HEK293 (cell line): ENCODE data around the gene PFDN1.

Experiments used
- CTCF ChIP-seq: fragments of 450-650 bp; formaldehyde crosslinking; IDR thresholded peaks from 2 replicates; pipeline ENCODE4 v1.5.1; 2016; ENCODE audit warnings: missing biosample characterization, missing genetic modification characterization
- IKZF3 ChIP-seq: fragments of 450-650 bp; IDR thresholded peaks from 2 replicates; pipeline ENCODE4 v1.5.0; 2018; ENCODE audit warnings: missing biosample characterization, mild to moderate bottlenecking, missing genetic modification characterization, moderate library complexity
- KLF1 ChIP-seq: fragments of 450-650 bp; formaldehyde crosslinking; IDR thresholded peaks from 2 replicates; pipeline ENCODE4 v1.5.1; 2016; ENCODE audit warnings: missing biosample characterization, missing genetic modification characterization
- KLF17 ChIP-seq: fragments of 450-650 bp; formaldehyde crosslinking; IDR thresholded peaks from 2 replicates; pipeline ENCODE4 v1.5.1; 2016; ENCODE audit warnings: missing biosample characterization, missing genetic modification characterization
- KLF8 ChIP-seq: fragments of 450-650 bp; formaldehyde crosslinking; IDR thresholded peaks from 2 replicates; pipeline ENCODE4 v1.5.1; 2016; ENCODE audit warnings: missing biosample characterization, missing genetic modification characterization
- MYNN ChIP-seq: fragments of 450-650 bp; formaldehyde crosslinking; IDR thresholded peaks from 2 replicates; pipeline ENCODE4 v1.5.1; 2016; ENCODE audit warnings: missing biosample characterization, missing genetic modification characterization, borderline replicate concordance
- PATZ1 ChIP-seq: fragments of 450-650 bp; formaldehyde crosslinking; IDR thresholded peaks from 2 replicates; pipeline ENCODE4 v1.5.1; 2016; ENCODE audit warnings: missing biosample characterization, missing genetic modification characterization
- PBX3 ChIP-seq: sonication (generic); formaldehyde crosslinking; IDR thresholded peaks from 2 replicates; pipeline ENCODE4 v1.8.1; 2022; ENCODE audit warnings: mild to moderate bottlenecking, moderate library complexity, missing genetic modification reagents
- YY1 ChIP-seq: fragments of 450-650 bp; formaldehyde crosslinking; IDR thresholded peaks from 2 replicates; pipeline ENCODE4 v1.5.1; 2018; ENCODE audit warnings: missing biosample characterization, missing genetic modification characterization
- ZBTB11 ChIP-seq: fragments of 450-650 bp; formaldehyde crosslinking; conservative IDR thresholded peaks from 2 replicates; pipeline ENCODE4 v1.5.1; 2016; ENCODE audit warnings: low read depth, missing biosample characterization, missing genetic modification characterization
- ZBTB20 ChIP-seq: fragments of 450-650 bp; formaldehyde crosslinking; IDR thresholded peaks from 2 replicates; pipeline ENCODE4 v1.5.1; 2016; ENCODE audit warnings: missing biosample characterization, missing genetic modification characterization
- ZBTB21 ChIP-seq: fragments of 450-650 bp; formaldehyde crosslinking; IDR thresholded peaks from 2 replicates; pipeline ENCODE4 v1.5.1; 2017; ENCODE audit warnings: missing biosample characterization, missing genetic modification characterization
- ZBTB6 ChIP-seq: fragments of 450-650 bp; formaldehyde crosslinking; IDR thresholded peaks from 2 replicates; pipeline ENCODE4 v1.5.1; 2017; ENCODE audit warnings: missing biosample characterization, missing genetic modification characterization
- ZNF10 ChIP-seq: fragments of 450-650 bp; formaldehyde crosslinking; IDR thresholded peaks from 2 replicates; pipeline ENCODE4 v1.5.1; 2017; ENCODE audit warnings: missing biosample characterization, missing genetic modification characterization
- ZNF138 ChIP-seq: fragments of 450-650 bp; formaldehyde crosslinking; IDR thresholded peaks from 2 replicates; pipeline ENCODE4 v1.5.1; 2016; ENCODE audit warnings: missing biosample characterization, missing genetic modification characterization, borderline replicate concordance
- ZNF202 ChIP-seq: fragments of 450-650 bp; formaldehyde crosslinking; IDR thresholded peaks from 2 replicates; pipeline ENCODE4 v1.5.1; 2016; ENCODE audit warnings: missing biosample characterization, missing genetic modification characterization, borderline replicate concordance
- ZNF223 ChIP-seq: fragments of 450-650 bp; formaldehyde crosslinking; IDR thresholded peaks from 2 replicates; pipeline ENCODE4 v1.5.1; 2016; ENCODE audit warnings: missing biosample characterization, missing genetic modification characterization
- ZNF280C ChIP-seq: fragments of 450-650 bp; formaldehyde crosslinking; IDR thresholded peaks from 2 replicates; pipeline ENCODE4 v1.5.1; 2016; ENCODE audit warnings: missing biosample characterization, missing genetic modification characterization
- ZNF544 ChIP-seq: fragments of 450-650 bp; formaldehyde crosslinking; IDR thresholded peaks from 2 replicates; pipeline ENCODE4 v1.5.0; 2017; ENCODE audit warnings: missing biosample characterization, missing genetic modification characterization
- ZNF571 ChIP-seq: fragments of 450-650 bp; formaldehyde crosslinking; IDR thresholded peaks from 2 replicates; pipeline ENCODE4 v1.5.0; 2017; ENCODE audit warnings: missing biosample characterization, missing genetic modification characterization
- ZNF624 ChIP-seq: fragments of 450-650 bp; formaldehyde crosslinking; IDR thresholded peaks from 2 replicates; pipeline ENCODE4 v1.5.1; 2017; ENCODE audit warnings: missing biosample characterization, missing genetic modification characterization
- ZNF76 ChIP-seq: fragments of 450-650 bp; formaldehyde crosslinking; IDR thresholded peaks from 2 replicates; pipeline ENCODE4; 2016; ENCODE audit warnings: low read depth, missing biosample characterization, missing genetic modification characterization, borderline replicate concordance
- ZNF830 ChIP-seq: fragments of 450-650 bp; IDR thresholded peaks from 2 replicates; pipeline ENCODE4 v1.5.0; 2018; ENCODE audit warnings: missing biosample characterization, missing genetic modification characterization, low read depth, mild to moderate bottlenecking, moderate library complexity
- ZNF837 ChIP-seq: fragments of 450-650 bp; formaldehyde crosslinking; IDR thresholded peaks from 2 replicates; pipeline ENCODE4 v1.5.1; 2016; ENCODE audit warnings: missing biosample characterization, missing genetic modification characterization

Gene PFDN1

GRCh38 chr5:140261403-140262171 is 41.3 kb downstream of the PFDN1 start (continued):
- no peak for TF ChIP-seq ZBTB11 (tag by site-specific recombination)
- TF ChIP-seq ZNF624 (tag by site-specific recombination), result no peak
- no peak for TF ChIP-seq ZNF830 (tag by site-specific recombination)
- TF ChIP-seq ZBTB21 (tag by site-specific recombination), result peak; percentile 90
- no peak for TF ChIP-seq YY1 (tag by site-specific recombination)
- TF ChIP-seq ZNF837 (tag by site-specific recombination), result no peak
- TF ChIP-seq MYNN (tag by site-specific recombination), result no peak
- no peak for TF ChIP-seq ZNF76 (tag by site-specific recombination)
- peak; percentile 52; the same call in 1 of the 2 replicates for TF ChIP-seq IKZF3 (tag by site-specific recombination)
- no peak for TF ChIP-seq PATZ1 (tag by site-specific recombination)
- 0 out of 2 replicates have a peak, but pooled peaks have one; percentile 35 for TF ChIP-seq ZNF10 (tag by site-specific recombination)
- TF ChIP-seq ZBTB6, result peak; percentile 64; the same call in 1 of the 2 replicates
- no peak for TF ChIP-seq PBX3 (CRISPR knock-in tag)
- 0 out of 2 replicates have a peak, but pooled peaks have one; percentile 17 for TF ChIP-seq ZBTB20 (tag by site-specific recombination)
- no peak for TF ChIP-seq KLF17
- no peak for TF ChIP-seq ZNF571
- no peak for TF ChIP-seq ZNF544
- TF ChIP-seq ZNF138 (tag by site-specific recombination), result no peak
- TF ChIP-seq ZNF280C (tag by site-specific recombination), result no peak
- TF ChIP-seq KLF1, result peak; percentile 37
- 0 out of 2 replicates have a peak, but pooled peaks have one; percentile 19 for TF ChIP-seq KLF8 (tag by site-specific recombination)
- no peak for TF ChIP-seq CTCF
- TF ChIP-seq ZNF202 (tag by site-specific recombination), result no peak
- no peak for TF ChIP-seq ZNF223
